Embryonic facial prominence (tissue), 1 donor: ENCODE measurements around the gene STX1B.

Experiments
- DNase-seq: peaks from one replicate; pipeline ENCODE4 v3.0.0-alpha.2; 2016; ENCODE audit errors: extremely low spot score

Gene STX1B

GRCh38 chr16:30979170-30980022 lies 31.0 kb downstream of the STX1B start:
- no peak for DNase-seq

GRCh38 chr16:30977502-30977901 lies 32.9 kb downstream of the STX1B start:
- no peak for DNase-seq

DNA sequence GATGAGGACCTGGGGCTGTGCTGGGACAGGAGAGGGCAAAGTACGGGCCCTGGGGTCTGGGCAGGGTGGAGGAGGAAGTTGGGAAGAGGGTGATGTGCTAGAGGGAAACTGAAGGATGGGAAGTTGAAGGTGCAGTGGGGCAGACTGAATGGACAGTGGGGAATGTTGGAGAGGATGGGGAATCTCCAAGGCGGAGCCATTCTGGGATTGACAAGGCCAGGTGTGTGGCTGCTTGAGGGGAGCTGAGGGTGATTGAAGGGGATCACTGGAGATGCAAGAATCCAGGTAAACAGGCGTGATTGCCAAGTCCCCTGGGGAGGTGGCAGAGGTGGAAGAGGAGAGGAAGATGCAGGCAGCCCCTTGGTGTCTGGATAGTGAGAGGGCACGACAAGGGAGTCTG lies 34.0 kb downstream of the STX1B start:
- DNase-seq: no peak

DNA sequence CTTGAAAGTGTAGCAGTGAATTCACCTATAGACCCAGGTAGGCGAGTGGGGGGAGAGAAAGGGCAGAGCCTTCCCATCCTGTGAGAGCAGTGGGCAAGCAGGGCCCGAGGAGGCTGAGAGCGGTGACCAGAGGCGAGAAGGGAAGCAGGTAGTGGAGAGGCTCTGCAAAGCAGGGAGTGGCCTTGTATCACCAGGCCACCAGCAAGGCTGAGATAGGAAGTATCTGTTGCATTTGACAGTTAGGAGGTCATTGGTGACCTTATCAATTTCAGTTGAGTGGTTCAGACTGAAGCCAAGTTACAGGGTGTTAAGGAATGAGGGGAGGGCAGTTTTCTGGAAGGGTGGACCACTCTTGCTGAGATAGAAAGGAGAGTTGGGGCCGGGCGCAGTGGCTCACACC lies 36.1 kb downstream of the STX1B start:
- DNase-seq: no peak

DNA sequence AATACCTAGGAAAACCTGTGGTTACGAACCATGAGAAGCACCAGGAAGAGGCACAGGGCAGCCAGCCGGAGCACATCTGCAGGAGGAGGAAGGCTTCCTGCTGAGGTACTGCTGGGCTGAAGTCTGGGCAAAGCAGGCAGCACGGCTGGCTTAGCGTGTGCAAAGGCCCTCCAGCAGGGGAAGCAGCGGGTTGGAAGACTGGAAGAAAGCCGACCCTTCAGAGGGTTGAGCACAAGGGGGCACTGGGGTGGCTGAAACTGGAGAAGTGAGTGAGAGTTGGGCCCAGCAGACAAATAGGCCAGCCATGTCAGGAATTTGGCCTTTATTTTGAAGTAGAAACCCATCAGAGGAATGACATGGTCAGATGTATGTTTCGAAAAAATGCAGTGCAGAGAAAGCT lies 37.6 kb downstream of the STX1B start:
- DNase-seq: no peak

DNA sequence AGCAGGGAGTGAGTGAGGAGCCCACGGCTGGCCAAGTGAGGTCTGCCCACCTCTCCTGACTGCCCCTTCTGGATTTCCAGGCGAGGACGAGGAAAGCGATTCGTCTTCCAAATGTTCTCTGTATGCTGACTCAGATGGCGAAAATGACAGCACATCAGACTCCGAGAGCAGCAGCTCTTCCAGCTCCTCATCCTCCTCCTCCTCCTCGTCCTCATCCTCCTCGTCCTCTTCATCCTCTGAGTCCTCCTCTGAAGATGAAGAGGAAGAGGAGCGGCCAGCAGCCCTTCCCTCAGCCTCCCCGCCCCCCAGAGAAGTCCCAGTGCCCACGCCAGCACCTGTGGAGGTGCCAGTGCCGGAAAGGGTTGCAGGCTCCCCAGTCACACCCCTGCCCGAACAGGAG lies 39.1 kb downstream of the STX1B start:
- no peak for DNase-seq

GRCh38 chr16:30969246-30969842 lies 41.1 kb downstream of the STX1B start:
- no peak for DNase-seq

DNA sequence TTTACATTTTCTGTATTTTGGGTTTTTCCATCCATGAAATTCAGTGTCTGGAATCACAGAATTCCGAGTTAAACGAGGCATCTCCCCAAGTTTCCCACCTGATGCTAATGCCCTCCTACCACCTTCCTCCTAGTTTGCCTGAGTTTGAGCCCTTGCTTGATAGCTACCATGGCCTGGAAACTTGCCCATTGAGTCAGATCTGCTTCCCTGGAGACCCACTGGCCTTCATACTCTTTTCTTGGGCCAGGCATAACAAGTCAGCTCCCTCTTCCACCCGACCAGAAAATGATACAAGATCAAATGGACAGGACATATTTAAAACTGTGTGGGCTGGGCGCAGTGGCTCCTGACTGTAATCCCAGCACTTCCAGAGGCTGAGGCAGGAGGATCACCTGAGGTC lies 42.6 kb downstream of the STX1B start:
- no peak for DNase-seq

- DNase-seq: no peak
These were observed 44.3 kb downstream of the STX1B start for GRCh38 chr16:30966033-30966619.

- DNase-seq: no peak
These were observed 45.0 kb downstream of the STX1B start for GRCh38 chr16:30965436-30965835.

- DNase-seq: no peak
These were observed 45.7 kb downstream of the STX1B start for GRCh38 chr16:30964574-30965226.

- no peak for DNase-seq
These were observed 46.4 kb downstream of the STX1B start for GRCh38 chr16:30963925-30964511.

DNA sequence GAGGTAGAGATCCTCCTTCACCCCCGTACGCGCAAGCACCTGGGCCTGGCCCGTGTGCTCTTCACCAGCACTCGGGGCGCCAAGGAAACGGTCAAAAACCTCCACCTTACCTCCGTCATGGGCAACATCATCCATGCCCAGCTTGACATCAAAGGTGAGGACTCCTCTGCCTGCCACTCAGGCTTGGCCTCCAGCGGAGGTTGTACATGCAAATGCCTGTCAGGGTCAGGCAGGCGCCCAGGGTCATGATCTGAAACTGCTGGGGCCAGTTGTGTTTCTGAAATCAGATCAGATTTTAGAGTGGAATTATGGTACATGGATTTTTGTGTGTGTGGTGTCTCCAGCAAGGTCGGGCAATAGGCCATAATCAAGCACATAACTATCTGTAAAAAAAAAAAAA lies 49.1 kb downstream of the STX1B start:
- no peak for DNase-seq

DNA sequence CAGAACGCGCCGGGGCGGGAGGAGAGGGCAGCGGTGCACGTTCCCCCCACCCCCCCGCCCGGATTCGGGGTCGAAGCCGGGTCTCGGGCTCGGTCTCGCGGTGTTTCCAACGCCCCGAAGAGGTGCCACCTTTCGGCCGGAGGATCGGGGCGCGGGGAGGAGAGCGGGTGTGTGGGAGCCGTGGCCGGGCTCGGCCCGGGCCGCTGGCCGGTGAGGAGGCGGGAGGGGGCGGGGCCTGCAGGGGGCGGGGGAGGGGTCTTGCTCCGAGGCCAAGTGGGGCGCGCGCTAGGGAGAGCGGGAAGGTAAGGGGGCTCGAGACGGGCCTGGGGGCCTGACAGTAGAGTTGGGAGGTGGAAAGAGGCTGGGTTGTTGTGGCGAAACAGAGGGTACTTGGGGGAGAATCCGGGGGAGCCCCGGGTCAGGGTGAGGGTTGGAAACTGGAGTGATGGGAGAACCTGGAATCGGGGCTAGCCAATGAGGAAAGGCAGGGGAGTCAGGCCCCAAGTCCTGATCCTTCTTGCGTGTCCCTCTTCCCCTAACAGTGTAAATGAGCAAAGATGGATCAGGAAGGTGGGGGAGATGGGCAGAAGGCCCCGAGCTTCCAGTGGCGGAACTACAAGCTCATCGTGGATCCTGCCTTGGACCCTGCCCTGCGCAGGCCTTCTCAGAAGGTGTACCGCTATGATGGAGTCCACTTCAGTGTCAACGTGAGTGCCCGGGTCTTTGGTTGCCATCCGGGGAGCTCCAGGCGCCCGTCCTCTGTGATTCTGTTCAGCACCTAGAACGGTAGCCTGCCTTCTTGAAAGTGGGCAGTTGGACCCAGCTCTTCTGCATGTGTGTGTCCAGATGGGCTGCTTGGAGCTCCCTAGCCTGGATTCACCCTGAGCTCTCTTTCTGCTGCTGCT lies 52.0 kb downstream of the STX1B start:
- DNase-seq: no peak

GRCh38 chr16:30957456-30958174 lies 52.8 kb downstream of the STX1B start, which contains the start of gene SETD1A:
Gene SETD1A (plus strand): TSS chr16:30957754. CDS start chr16:30958732, 978 bp downstream.
- peak; percentile 93 for DNase-seq

DNA sequence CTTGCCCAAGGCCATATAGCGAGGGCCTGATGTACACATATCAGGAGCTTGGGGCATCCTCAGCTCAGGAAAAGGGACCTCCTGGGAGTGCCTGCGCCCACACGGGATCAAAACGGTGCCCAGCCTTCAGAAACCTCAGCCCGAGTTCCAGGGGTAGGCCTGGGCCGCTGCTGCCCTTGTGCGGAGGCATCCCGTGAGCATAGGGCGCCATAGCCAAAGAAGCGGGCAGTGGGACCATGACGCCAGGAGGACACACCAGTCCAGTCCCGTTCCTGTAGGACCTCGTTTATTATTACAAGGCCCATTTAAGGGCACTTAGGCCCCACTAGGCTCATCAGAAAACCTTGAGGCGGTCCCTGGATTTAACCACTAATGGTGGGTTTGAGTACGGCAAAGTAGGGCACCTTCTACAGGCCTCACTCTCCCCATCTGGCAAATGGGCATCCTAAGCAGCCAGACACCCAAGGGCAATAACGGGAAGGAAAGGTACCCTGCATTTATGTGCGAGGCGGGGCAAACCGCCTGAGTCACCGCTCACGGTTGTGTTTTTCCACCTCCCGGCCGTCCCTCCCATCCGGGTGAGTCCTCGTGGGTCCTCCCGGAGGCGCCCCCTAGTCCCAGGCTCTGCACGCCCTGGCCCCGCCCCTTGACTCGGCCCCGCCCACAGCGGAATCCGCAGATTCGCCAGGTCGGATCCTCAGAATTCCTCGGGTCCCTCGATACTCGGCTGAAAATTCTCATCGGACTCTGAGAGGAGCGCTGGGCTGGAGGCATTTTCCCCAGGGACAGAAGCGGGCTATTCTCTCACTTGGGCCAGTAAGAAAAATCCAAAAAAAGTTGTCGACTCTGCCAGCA lies 53.6 kb downstream of the STX1B start:
- DNase-seq: peak; percentile 52

- DNase-seq: no peak
These were observed 55.4 kb downstream of the STX1B start for GRCh38 chr16:30954993-30955392.

- DNase-seq: no peak
These were observed 56.8 kb downstream of the STX1B start for GRCh38 chr16:30953511-30954124.

GRCh38 chr16:30953111-30953510 lies 57.3 kb downstream of the STX1B start:
- no peak for DNase-seq
